Activated T-cell treated with anti-CD3 and anti-CD28 coated beads, Interleukin-2, amount 50 U/mL, for 24 hours (primary cell): ENCODE results near the gene PAK2.
"Not testable (repeated sequence)": the region's sequence is repeated elsewhere in the genome, so short reads cannot be mapped to it uniquely, and the experiment has no call there.

Source experiments
- DNase-seq: peaks from one replicate; pipeline ENCODE4 v3.0.0-alpha.2; 2020
- H3K27ac Mint-ChIP-seq: 2 replicates; pipeline ENCODE4 v1.8.0; 2020; ENCODE audit warnings: mild to moderate bottlenecking, mixed read lengths
- H3K27me3 Mint-ChIP-seq: 2 replicates; pipeline ENCODE4 v1.8.0; 2020; ENCODE audit warnings: mixed read lengths
- H3K36me3 Mint-ChIP-seq: 2 replicates; pipeline ENCODE4 v1.8.0; 2020; ENCODE audit warnings: low read depth, mixed read lengths
- H3K4me1 Mint-ChIP-seq: 2 replicates; pipeline ENCODE4 v1.8.0; 2020; ENCODE audit warnings: low read depth, mixed read lengths
- H3K4me3 Mint-ChIP-seq: 2 replicates; pipeline ENCODE4 v1.8.0; 2020; ENCODE audit warnings: mild to moderate bottlenecking, moderate library complexity, mixed read lengths
- H3K9me3 Mint-ChIP-seq: 2 replicates; pipeline ENCODE4 v1.8.0; 2020; ENCODE audit warnings: mixed read lengths

Gene PAK2

GRCh38 chr3:196712514-196713413, 26.9 kb upstream of the PAK2 start:
- Mint-ChIP-seq H3K9me3 (no peaks in the 10 kb centered on the region), H3K27me3 (no peaks in the 10 kb centered on the region)
- DNase-seq = no peak

DNA sequence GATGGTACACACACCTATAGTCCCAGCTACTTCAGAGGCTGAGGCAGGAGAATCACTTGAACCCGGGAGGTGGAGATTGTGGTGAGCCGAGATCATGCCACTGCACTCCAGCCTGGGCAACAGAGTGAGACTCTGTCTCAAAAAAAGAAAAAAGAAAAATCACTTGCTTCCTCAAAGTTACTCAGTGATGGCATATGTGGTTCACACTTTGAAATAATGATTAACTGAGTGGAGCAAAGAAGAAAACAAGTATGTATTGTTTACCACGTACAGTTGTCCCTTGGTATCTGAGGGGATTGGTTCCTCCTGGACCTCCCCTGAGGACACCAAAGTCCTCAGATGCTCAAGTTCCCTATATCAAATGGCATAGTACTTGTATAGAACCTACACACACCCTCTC, 22.5 kb upstream of the PAK2 start:
- H3K27ac Mint-ChIP-seq = not testable (repeated sequence)

More at GRCh38 chr3:196712514-196713413, 26.9 kb upstream of the PAK2 start:
- Mint-ChIP-seq H3K27ac (peak overlapping the region; percentile 89), H3K4me3 (peak overlapping the region; percentile 86), H3K36me3 (peaks cover 25% of the 10 kb centered on the region), H3K4me1 (peaks cover 41% of the 10 kb centered on the region)

GRCh38 chr3:196721097-196721496, 18.6 kb upstream of the PAK2 start:
- H3K36me3 Mint-ChIP-seq = peaks cover 75% of the 10 kb centered on the region
- no peak for DNase-seq

More for the DNA sequence above, 22.5 kb upstream of the PAK2 start:
- not testable (repeated sequence) for H3K4me3 Mint-ChIP-seq, H3K27me3 Mint-ChIP-seq, H3K9me3 Mint-ChIP-seq, DNase-seq
- Mint-ChIP-seq H3K4me1 (peaks cover 19% of the 10 kb centered on the region), H3K36me3 (peaks cover 54% of the 10 kb centered on the region)

DNA sequence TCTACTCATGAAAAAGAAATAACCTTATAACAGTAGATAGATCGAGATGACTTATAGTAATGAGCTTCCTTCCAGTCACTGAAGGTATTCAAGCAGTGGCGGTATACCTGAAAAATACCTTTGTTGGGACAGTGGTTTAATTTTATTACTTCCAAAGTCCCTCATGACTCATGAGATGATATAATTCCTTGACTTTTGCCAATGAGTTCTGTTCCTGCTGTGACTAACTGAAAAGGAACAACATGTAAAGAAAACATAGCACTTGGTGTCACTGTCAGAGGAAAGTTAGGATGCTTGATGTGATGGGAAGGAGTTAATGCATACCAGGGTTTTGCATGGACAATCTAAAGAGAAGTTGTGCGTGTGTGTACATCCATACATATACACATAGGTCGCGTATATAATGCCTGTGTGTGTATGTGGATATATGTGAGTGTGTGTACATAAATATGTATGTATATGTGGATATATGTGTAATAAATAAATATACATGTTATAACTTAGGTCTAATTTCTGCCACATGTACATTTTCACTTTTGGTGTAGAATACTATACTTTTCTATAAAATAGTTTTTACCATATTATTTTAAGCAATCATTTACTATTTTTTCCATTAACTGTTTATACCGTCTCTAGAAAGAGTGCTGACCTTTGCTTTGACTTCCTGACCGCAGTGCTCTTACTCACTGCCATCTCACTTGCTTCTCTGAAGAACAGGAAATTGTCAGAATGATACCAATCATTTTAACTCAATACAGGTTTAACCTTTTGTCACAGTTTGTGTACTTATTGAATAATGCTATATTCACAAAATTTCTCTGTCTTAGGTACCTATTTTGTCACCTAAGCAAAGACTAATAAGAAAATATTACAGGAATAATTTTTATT, 12.6 kb upstream of the PAK2 start:
- no peak overlapping the region for H3K4me3 Mint-ChIP-seq
- H3K36me3 Mint-ChIP-seq = peaks cover 71% of the 10 kb centered on the region
- no peaks in the 10 kb centered on the region for H3K9me3 Mint-ChIP-seq
- H3K4me1 Mint-ChIP-seq = peaks cover 23% of the 10 kb centered on the region
- DNase-seq = no peak
- peak overlapping the region; percentile 55 for H3K27ac Mint-ChIP-seq
- H3K27me3 Mint-ChIP-seq = no peaks in the 10 kb centered on the region

More at GRCh38 chr3:196721097-196721496, 18.6 kb upstream of the PAK2 start:
- Mint-ChIP-seq H3K27me3 (no peaks in the 10 kb centered on the region), H3K4me1 (peaks cover 3% of the 10 kb centered on the region), H3K9me3 (no peaks in the 10 kb centered on the region), H3K4me3 (no peak overlapping the region), H3K27ac (no peak overlapping the region)

DNA sequence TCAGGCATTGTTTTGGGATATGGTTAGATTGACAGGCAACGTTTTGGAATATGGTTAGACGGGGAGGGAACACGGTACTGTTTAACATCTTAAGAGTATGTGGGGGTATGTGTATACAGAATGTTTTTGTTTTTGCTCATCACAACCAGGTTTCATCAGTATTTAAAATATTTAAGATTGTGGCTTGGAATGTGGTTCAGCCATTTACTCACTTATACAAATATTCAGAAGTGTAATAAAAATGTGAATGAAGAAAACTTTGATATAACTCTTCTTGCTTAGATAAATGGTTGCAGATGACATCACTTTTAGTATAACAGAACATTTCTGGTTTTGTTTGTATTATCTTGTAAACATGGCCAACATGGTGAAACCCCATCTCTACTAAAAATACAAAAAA, 3.9 kb upstream of the PAK2 start:
- Mint-ChIP-seq H3K27ac (no peak overlapping the region), H3K4me3 (no peak overlapping the region), H3K27me3 (no peaks in the 10 kb centered on the region), H3K36me3 (peaks cover 42% of the 10 kb centered on the region), H3K9me3 (no peaks in the 10 kb centered on the region), H3K4me1 (peaks cover 8% of the 10 kb centered on the region)
- no peak for DNase-seq

DNA sequence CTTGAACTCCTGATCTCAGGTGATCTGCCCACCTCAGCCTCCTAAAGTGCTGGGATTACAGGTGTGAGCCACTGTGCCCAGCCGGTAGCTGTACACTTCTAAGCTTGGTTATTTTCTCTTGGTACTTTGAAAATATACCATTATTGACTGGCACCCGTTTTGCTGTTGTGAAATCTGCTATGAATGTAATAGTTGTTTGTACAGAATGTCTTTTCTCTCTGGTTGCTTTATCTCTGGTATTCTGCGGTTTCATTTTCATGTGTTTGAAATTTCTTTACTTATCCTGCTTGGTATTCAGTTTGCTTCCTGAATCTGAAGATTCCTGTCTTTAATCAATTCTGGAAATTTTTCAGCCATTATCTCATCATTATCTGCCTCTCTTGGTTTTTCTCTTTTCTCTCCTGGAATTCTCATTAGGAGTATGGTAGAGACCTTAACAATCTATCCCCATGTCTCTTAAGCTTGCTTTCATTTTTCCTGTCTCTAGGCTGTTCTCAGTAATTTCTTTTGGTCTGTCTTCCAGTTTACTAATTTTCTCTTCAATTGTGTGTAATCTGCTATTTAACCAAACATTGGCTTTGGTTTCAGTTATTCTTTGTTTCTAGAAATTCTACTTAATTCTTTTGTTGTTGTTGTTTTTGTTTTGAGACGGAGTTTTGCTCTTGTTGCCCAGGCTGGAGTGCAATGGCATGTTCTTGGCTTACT, 2.8 kb upstream of the PAK2 start:
- Mint-ChIP-seq H3K27me3 (no peaks in the 10 kb centered on the region), H3K9me3 (no peaks in the 10 kb centered on the region), H3K36me3 (peaks cover 45% of the 10 kb centered on the region), H3K4me1 (peaks cover 18% of the 10 kb centered on the region), H3K27ac (no peak overlapping the region), H3K4me3 (no peak overlapping the region)
- no peak for DNase-seq

- Mint-ChIP-seq H3K36me3 (peaks cover 46% of the 10 kb centered on the region), H3K27me3 (no peaks in the 10 kb centered on the region), H3K4me1 (peaks cover 18% of the 10 kb centered on the region), H3K9me3 (no peaks in the 10 kb centered on the region), H3K27ac (no peak overlapping the region), H3K4me3 (no peak overlapping the region)
- no peak for DNase-seq
Measured at GRCh38 chr3:196737655-196738054, 2.0 kb upstream of the PAK2 start.

GRCh38 chr3:196740481-196741248, 1.0 kb downstream of the PAK2 start:
- no peak for DNase-seq
- Mint-ChIP-seq H3K36me3 (peaks cover 42% of the 10 kb centered on the region), H3K4me3 (peak overlapping the region; percentile 96), H3K9me3 (no peaks in the 10 kb centered on the region), H3K27ac (peak overlapping the region; percentile 98), H3K4me1 (peaks cover 28% of the 10 kb centered on the region), H3K27me3 (no peaks in the 10 kb centered on the region)

GRCh38 chr3:196741249-196741889, 1.7 kb downstream of the PAK2 start:
- Mint-ChIP-seq H3K4me1 (peaks cover 32% of the 10 kb centered on the region), H3K4me3 (peak overlapping the region; percentile 96), H3K36me3 (peaks cover 46% of the 10 kb centered on the region), H3K27ac (peak overlapping the region; percentile 98), H3K9me3 (no peaks in the 10 kb centered on the region), H3K27me3 (no peaks in the 10 kb centered on the region)
- DNase-seq = no peak

GRCh38 chr3:196743569-196743968, 3.9 kb downstream of the PAK2 start:
- DNase-seq, H3K4me3 Mint-ChIP-seq, H3K9me3 Mint-ChIP-seq, H3K27ac Mint-ChIP-seq, H3K27me3 Mint-ChIP-seq: not testable (repeated sequence)
- peaks cover 58% of the 10 kb centered on the region for H3K36me3 Mint-ChIP-seq
- H3K4me1 Mint-ChIP-seq = peaks cover 46% of the 10 kb centered on the region

GRCh38 chr3:196749125-196749524, 9.5 kb downstream of the PAK2 start:
- DNase-seq = no peak
- Mint-ChIP-seq H3K4me3 (no peak overlapping the region), H3K36me3 (peaks cover 85% of the 10 kb centered on the region), H3K9me3 (no peaks in the 10 kb centered on the region), H3K4me1 (peaks cover 59% of the 10 kb centered on the region), H3K27me3 (no peaks in the 10 kb centered on the region), H3K27ac (no peak overlapping the region)

DNA sequence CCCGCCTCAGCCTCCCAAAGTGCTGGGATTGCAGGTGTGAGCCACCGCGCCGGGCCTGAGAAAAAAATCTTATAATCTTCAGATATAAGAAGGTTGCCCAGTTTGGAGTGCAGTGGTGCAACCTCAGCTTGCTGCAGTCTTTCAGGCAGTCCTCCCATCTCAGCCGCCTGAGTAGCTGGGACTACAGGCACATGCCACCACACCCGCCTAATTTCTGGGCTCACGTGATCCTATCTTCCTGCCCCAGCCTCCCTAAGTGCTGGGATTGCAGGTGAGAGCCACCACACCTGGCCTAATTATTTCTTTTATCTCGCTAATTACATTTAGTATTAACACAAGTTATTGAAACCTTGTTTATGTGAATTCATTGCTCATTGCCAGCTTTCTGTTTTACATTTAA, 13.5 kb downstream of the PAK2 start:
- Mint-ChIP-seq H3K27me3 (no peaks in the 10 kb centered on the region), H3K27ac (peak overlapping the region; percentile 57), H3K36me3 (peaks cover 92% of the 10 kb centered on the region), H3K4me3 (no peak overlapping the region), H3K4me1 (peaks cover 71% of the 10 kb centered on the region), H3K9me3 (peaks cover 12% of the 10 kb centered on the region)
- no peak for DNase-seq
